CD14-positive monocyte (primary cell): Measurements from ENCODE around the gene CCDC32. TPM values are rescaled to one million over a fixed set of nuclear protein-coding genes. Genes with fewer than 3 reads are reported as not detected.

Experiments
- DNase-seq, 3 donors: peaks; one replicate each; pipeline ENCODE4 v3.0.0-alpha.2; 2011 to 2022
- H2AFZ ChIP-seq: 2 replicates; pipeline ENCODE4 v1.6.0; 2012; ENCODE audit warnings: mild to moderate bottlenecking, low read depth, low read length, inconsistent platforms; ENCODE audit not compliant: insufficient read depth, poor library complexity, severe bottlenecking
- H3K27ac ChIP-seq, 2 donors: 1 replicate in 1 of 2; 2 replicates in 1 of 2; pipeline ENCODE4 v1.5.1; 2012 to 2013; ENCODE audit warnings: low read length in 2 of 2, control low read depth in 1 of 2, inconsistent platforms in 1 of 2, low read depth in 1 of 2, mild to moderate bottlenecking in 1 of 2
- H3K27me3 ChIP-seq, 2 donors: one replicate each; pipeline versions ENCODE4 v1.6.0 to v1.6.1; 2011 to 2013; ENCODE audit warnings: low read length in 2 of 2; ENCODE audit not compliant: control insufficient read depth in 2 of 2, insufficient read depth in 2 of 2
- H3K36me3 ChIP-seq, 2 donors: replicated peaks in 1 of 2; 1 replicate in 1 of 2; 2 replicates in 1 of 2; pipeline versions ENCODE4 v1.5.1 to v1.6.1; 2012 to 2013; ENCODE audit warnings: low read length in 2 of 2, control low read depth in 1 of 2, inconsistent platforms in 1 of 2, mild to moderate bottlenecking in 1 of 2; ENCODE audit not compliant: insufficient read depth in 2 of 2, control insufficient read depth in 1 of 2
- H3K4me1 ChIP-seq, 2 donors: 1 replicate in 1 of 2; 2 replicates in 1 of 2; pipeline versions ENCODE4 v1.5.1 to v1.6.1; 2012 to 2013; ENCODE audit warnings: low read length in 2 of 2, control low read depth in 1 of 2, inconsistent platforms in 1 of 2, mild to moderate bottlenecking in 1 of 2, moderate library complexity in 1 of 2; ENCODE audit not compliant: insufficient read depth in 2 of 2, control insufficient read depth in 1 of 2
- H3K4me2 ChIP-seq: replicated peaks from 2 replicates; pipeline ENCODE3; 2012; ENCODE audit warnings: low read length, moderate library complexity, mild to moderate bottlenecking; ENCODE audit not compliant: poor library complexity, severe bottlenecking; ENCODE audit errors: extremely low read depth
- H3K4me3 ChIP-seq, 3 experiments: fragments of 200-600 bp in 1 of 3; sonication (generic) in 1 of 3; replicated peaks in 1 of 3; 1 replicate in 2 of 3; 2 replicates in 1 of 3; pipeline ENCODE4 v1.5.1; 2011 to 2013; ENCODE audit warnings: low read length in 3 of 3, mild to moderate bottlenecking in 3 of 3, control low read depth in 2 of 3, low read depth in 2 of 3, inconsistent platforms in 1 of 3, moderate library complexity in 1 of 3
- H3K79me2 ChIP-seq: 2 replicates; pipeline ENCODE4 v1.6.0; 2012; ENCODE audit warnings: mild to moderate bottlenecking, control low read depth, inconsistent platforms, low read length, moderate library complexity; ENCODE audit not compliant: insufficient read depth
- H3K9ac ChIP-seq: 2 replicates; pipeline ENCODE4 v1.6.0; 2017; ENCODE audit warnings: low read length, mild to moderate bottlenecking; ENCODE audit not compliant: insufficient read depth, poor library complexity, severe bottlenecking
- H3K9me3 ChIP-seq, 2 donors: replicated peaks in 1 of 2; 1 replicate in 1 of 2; 2 replicates in 1 of 2; pipeline versions ENCODE4 v1.5.1 to v1.6.1; 2012 to 2013; ENCODE audit warnings: low read length in 2 of 2, control low read depth in 1 of 2; ENCODE audit not compliant: control insufficient read depth in 1 of 2, insufficient read depth in 1 of 2
- H4K20me1 ChIP-seq: 2 replicates; pipeline ENCODE4 v1.6.0; 2012; ENCODE audit warnings: mild to moderate bottlenecking, low read length, control low read depth, moderate library complexity; ENCODE audit not compliant: insufficient read depth
- H3K27ac Mint-ChIP-seq, 7 donors: one replicate each; pipeline ENCODE4 v1.8.0; 2020; ENCODE audit warnings: mild to moderate bottlenecking in 7 of 7, mixed read lengths in 7 of 7, moderate library complexity in 6 of 7, inconsistent platforms in 2 of 7
- H3K27me3 Mint-ChIP-seq, 3 donors: one replicate each; pipeline ENCODE4 v1.8.0; 2021 to 2022; ENCODE audit warnings: low read depth in 3 of 3, mild to moderate bottlenecking in 3 of 3, mixed read lengths in 3 of 3, moderate library complexity in 3 of 3, inconsistent platforms in 1 of 3
- H3K36me3 Mint-ChIP-seq, 2 donors: one replicate each; pipeline ENCODE4 v1.8.0; 2020; ENCODE audit warnings: mixed read lengths in 2 of 2, inconsistent platforms in 1 of 2, mild to moderate bottlenecking in 1 of 2
- H3K4me1 Mint-ChIP-seq: one replicate; pipeline ENCODE4 v1.8.0; 2020; ENCODE audit warnings: mild to moderate bottlenecking, mixed read lengths
- H3K4me3 Mint-ChIP-seq, 2 donors: one replicate each; pipeline ENCODE4 v1.8.0; 2020; ENCODE audit warnings: mild to moderate bottlenecking in 2 of 2, mixed read lengths in 2 of 2, moderate library complexity in 1 of 2
- H3K9me3 Mint-ChIP-seq, 7 donors: one replicate each; pipeline ENCODE4 v1.8.0; 2020 to 2022; ENCODE audit warnings: mixed read lengths in 7 of 7, mild to moderate bottlenecking in 6 of 7, moderate library complexity in 6 of 7, inconsistent platforms in 2 of 7
- CTCF ChIP-seq: fragments of 200-600 bp; IDR thresholded peaks from one replicate; pipeline ENCODE4 v1.8.0; 2022; ENCODE audit warnings: antibody characterized with exemption, mild to moderate bottlenecking
- WGBS: methylation state at CpG from one replicate; pipeline ENCODE4 v1.1.5; 2013; ENCODE audit warnings: missing lambda C conversion rate; ENCODE audit not compliant: insufficient coverage; 5-methylcytosine and 5-hydroxymethylcytosine counted together
- intact Hi-C, 2 donors: fragments of 100-400 bp; cut with micrococcal nuclease; formaldehyde crosslinking; loops; one replicate each; pipeline versions ENCODE4 v1.15.0 to v1.15.1; 2023
- polyA plus RNA-seq, 3 donors: library from polyadenylated mRNA; depleted of rRNA in 1 of 3; unstranded in 2 of 3; stranded (reverse) in 1 of 3; fragments of 300-500 nt in 2 of 3; fragments of >200 nt in 1 of 3; fragmentation: Illumina TruSeq in 2 of 3; gene quantifications; 1 replicate in 2 of 3; 2 replicates in 1 of 3; pipeline ENCODE4 v1.2.3, GENCODE V29; 2012 to 2021
- small RNA-seq: library from RNA; depleted of rRNA; stranded (forward); fragments of <200 nt; gene quantifications from one replicate; pipeline ENCODE3, GENCODE V24; 2012; ENCODE audit warnings: low read depth; ENCODE audit not compliant: insufficient read length

The CCDC32 gene
- polyA plus RNA-seq, 3 donors, result 7.5 to 37.3 (median 30.8) TPM

- intact Hi-C loops, result loop anchor here in 1 of 2 donors (5.0 kb wide), 1 partner anchor 66 kb away; the partner anchor contains the start of gene BAHD1
- Histone ChIP-seq H3K9ac (no peak overlapping the region), H3K4me1 (peaks cover 19 to 22% of the 10 kb centered on the region in 2 donors), H2AFZ (no peak overlapping the region), H3K4me2 (no peak overlapping the region), H3K79me2 (no peaks in the 10 kb centered on the region), H4K20me1 (no peaks in the 10 kb centered on the region), H3K27ac (no peak overlapping the region), H3K27me3 (peaks cover 28 to 60% of the 10 kb centered on the region in 2 donors), H3K9me3 (no peaks in the 10 kb centered on the region), H3K4me3 (no peak overlapping the region), H3K36me3 (no peaks in the 10 kb centered on the region)
- no peak for TF ChIP-seq CTCF
- peaks cover 27% of the 10 kb centered on the region for H3K4me1 Mint-ChIP-seq
- H3K27me3 Mint-ChIP-seq, result peaks cover 69 to 71% (median 71%) of the 10 kb centered on the region in 3 donors
- no CpG with 5 or more reads among the region's 1 CpG for WGBS
- H3K36me3 Mint-ChIP-seq, result peaks cover 6 to 10% of the 10 kb centered on the region in 2 donors
- peak overlapping the region in 1 of 2 donors; percentile 81 for H3K4me3 Mint-ChIP-seq
- DNase-seq, result no peak
- peaks cover 0 to 11% (median 0%) of the 10 kb centered on the region in 7 donors for H3K9me3 Mint-ChIP-seq
- no peak overlapping the region for H3K27ac Mint-ChIP-seq
Observed at GRCh38 chr15:40508216-40508615, 56.6 kb downstream of the CCDC32 start.

DNA sequence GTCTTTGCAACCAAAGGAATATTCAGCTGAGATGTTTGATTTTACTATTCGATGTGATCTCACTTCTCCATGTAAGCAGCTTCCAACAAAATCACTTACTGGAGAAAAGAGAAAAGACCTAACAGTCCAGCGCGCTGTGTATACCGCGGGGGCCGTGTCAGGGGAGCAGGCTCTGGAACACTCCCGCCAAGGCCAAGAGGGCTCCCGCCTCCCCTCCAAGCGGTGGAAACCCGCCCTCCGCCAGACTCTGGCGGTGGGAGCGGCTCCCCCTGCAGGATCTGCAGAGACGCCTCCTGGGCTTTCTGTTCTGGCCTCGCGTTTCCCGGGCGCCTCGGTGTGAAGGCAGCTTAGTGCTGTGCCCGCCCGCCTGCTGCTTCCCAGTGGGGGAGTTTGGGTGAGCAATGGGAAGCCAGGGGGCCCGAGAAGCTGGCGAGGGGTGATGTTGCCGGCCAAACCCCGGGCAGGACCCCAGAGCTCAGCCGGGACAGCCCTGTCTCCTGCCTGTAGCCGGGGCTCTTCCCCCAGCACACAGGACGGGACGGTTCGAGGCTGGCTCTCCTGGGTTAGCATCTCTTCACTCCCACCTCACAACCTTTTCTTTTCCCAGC, 57.8 kb downstream of the CCDC32 start:
- peak overlapping the region in 1 of 3 experiments; percentile 49 for H3K4me3 ChIP-seq
- H3K4me2 ChIP-seq, result peak overlapping the region; percentile 61
- peaks cover 22 to 49% of the 10 kb centered on the region in 2 donors for H3K27me3 ChIP-seq
- peak overlapping the region; percentile 43 for H3K9ac ChIP-seq
- no peaks in the 10 kb centered on the region for H4K20me1 ChIP-seq
- 4% methylated on average over 28 of the region's 30 CpGs for WGBS
- Mint-ChIP-seq H3K4me3 (peak overlapping the region; percentile 64 to 81), H3K27me3 (peaks cover 60 to 66% (median 60%) of the 10 kb centered on the region in 3 donors), H3K36me3 (peaks cover 0 to 3% of the 10 kb centered on the region in 2 donors), H3K4me1 (peaks cover 23% of the 10 kb centered on the region), H3K9me3 (peaks cover 0 to 3% (median 0%) of the 10 kb centered on the region in 7 donors), H3K27ac (no peak overlapping the region)
- H3K36me3 ChIP-seq, result no peaks in the 10 kb centered on the region
- H3K4me1 ChIP-seq, result peaks cover 19 to 22% of the 10 kb centered on the region in 2 donors
- DNase-seq, result peak; percentile 25 to 45 (median 42)
- no peaks in the 10 kb centered on the region for H3K79me2 ChIP-seq
- intact Hi-C loops, result loop anchor here in 1 of 2 donors (5.0 kb wide), 1 partner anchor 65 kb away; the partner anchor contains the start of gene BAHD1
- no peak overlapping the region for H3K27ac ChIP-seq
- TF ChIP-seq CTCF, result peak; percentile 72
- peak overlapping the region; percentile 84 for H2AFZ ChIP-seq
- H3K9me3 ChIP-seq, result no peaks in the 10 kb centered on the region

Small RNA genes within 50 kb of the gene (small RNA-seq; reads per million reads assigned to genes)
- gene RF00017 (not detected), gene RNU6-516P (not detected)

Other genes with a start within 250 kb of the CCDC32 start
- gene INAFM2, start 241.3 kb downstream of the CCDC32 start, polyA plus RNA-seq, result 10 to 100 TPM in 1 of 3 donors, 1 to 10 TPM in 2; 5.1 to 19.6 (median 8.3) TPM
- gene CCDC9B, start 224.1 kb downstream of the CCDC32 start, polyA plus RNA-seq, result 1 to 10 TPM in 1 of 3 donors, under 1 TPM in 2; 0.13 to 2.2 (median 0.39) TPM
- not detected for gene PHGR1, start 214.0 kb downstream of the CCDC32 start, polyA plus RNA-seq
- gene DISP2, start 206.8 kb downstream of the CCDC32 start, polyA plus RNA-seq, result under 1 TPM in 2 of 3 donors, not detected in 1; 0.01 TPM
- 1 to 10 TPM; 5.4 to 10.0 (median 7.9) TPM for gene KNSTRN, start 182.3 kb downstream of the CCDC32 start, polyA plus RNA-seq
- 10 to 100 TPM; 28.6 to 46.3 (median 31.3) TPM for gene IVD, start 159.2 kb downstream of the CCDC32 start, polyA plus RNA-seq
- 1 to 10 TPM in 1 of 3 donors, under 1 TPM in 2; 0.67 to 8.9 (median 0.79) TPM for gene BAHD1, start 124.1 kb downstream of the CCDC32 start, polyA plus RNA-seq
- 1 to 10 TPM in 2 of 3 donors, under 1 TPM in 1; 0.85 to 5.2 (median 1.2) TPM for gene CHST14, start 94.1 kb downstream of the CCDC32 start, polyA plus RNA-seq
- gene RPUSD2, start 4.3 kb upstream of the CCDC32 start, polyA plus RNA-seq, result 1 to 10 TPM; 1.1 to 6.3 (median 4.3) TPM
- gene KNL1, start 29.2 kb upstream of the CCDC32 start, polyA plus RNA-seq, result under 1 TPM; 0.13 to 0.38 (median 0.16) TPM
- under 1 TPM in 2 of 3 donors, not detected in 1; 0.28 to 0.61 TPM for gene RAD51, start 130.1 kb upstream of the CCDC32 start, polyA plus RNA-seq
- gene RMDN3, start 190.2 kb upstream of the CCDC32 start, polyA plus RNA-seq, result 10 to 100 TPM in 2 of 3 donors, 1 to 10 TPM in 1; 9.8 to 13.5 (median 13.2) TPM
- gene GCHFR, start 199.0 kb upstream of the CCDC32 start, polyA plus RNA-seq, result 10 to 100 TPM; 19.1 to 46.7 (median 45.9) TPM
- under 1 TPM in 2 of 3 donors, not detected in 1; 0.23 to 0.25 TPM for gene C15orf62, start 204.9 kb upstream of the CCDC32 start, polyA plus RNA-seq
- gene ZFYVE19, start 242.0 kb upstream of the CCDC32 start, polyA plus RNA-seq, result 10 to 100 TPM in 2 of 3 donors, 1 to 10 TPM in 1; 8.2 to 62.9 (median 10.3) TPM
- 10 to 100 TPM; 15.7 to 31.6 (median 21.5) TPM for gene DNAJC17, start 242.4 kb upstream of the CCDC32 start, polyA plus RNA-seq